Tibial nerve (tissue), 4 donors: ENCODE measurements around the gene SYNPO2. TPM values are rescaled to one million over a fixed set of nuclear protein-coding genes. Genes with fewer than 3 reads are reported as not detected.

Experiments
- DNase-seq, 2 donors: peaks; one replicate each; pipeline ENCODE4 v3.0.0-alpha.2; 2019; ENCODE audit warnings: low spot score in 2 of 2
- H3K27ac ChIP-seq, 4 donors: fragments of 200-600 bp; sonication (generic) in 3 of 4; one replicate each; pipeline ENCODE4 v1.5.1; 2017 to 2019; ENCODE audit warnings: mild to moderate bottlenecking in 1 of 4
- H3K27me3 ChIP-seq, 2 donors: fragments of 200-600 bp; sonication (generic) in 1 of 2; one replicate each; pipeline versions ENCODE4 v1.5.1 to v1.6.0; 2017 to 2019
- H3K36me3 ChIP-seq, 3 donors: fragments of 200-600 bp; sonication (generic); one replicate each; pipeline ENCODE4 v1.5.1; 2018 to 2019
- H3K4me1 ChIP-seq, 4 donors: fragments of 200-600 bp; sonication (generic) in 3 of 4; one replicate each; pipeline ENCODE4 v1.5.1; 2017 to 2019
- H3K4me3 ChIP-seq, 4 donors: fragments of 200-600 bp; sonication (generic) in 3 of 4; one replicate each; pipeline ENCODE4 v1.5.1; 2017 to 2019; ENCODE audit warnings: mild to moderate bottlenecking in 1 of 4, moderate library complexity in 1 of 4
- H3K9me3 ChIP-seq, 4 donors: fragments of 200-600 bp; sonication (generic) in 3 of 4; one replicate each; pipeline ENCODE4 v1.5.1; 2017 to 2019
- CTCF ChIP-seq, 5 experiments: fragments of 200-600 bp in 3 of 5; fragments of 450-650 bp in 2 of 5; sonication (generic) in 3 of 5; IDR thresholded peaks; one replicate each; pipeline ENCODE4 v1.5.1; 2016 to 2019; ENCODE audit warnings: antibody characterized with exemption in 5 of 5, mild to moderate bottlenecking in 3 of 5, moderate library complexity in 2 of 5
- EP300 ChIP-seq, 2 donors: sonication (generic); formaldehyde crosslinking; IDR thresholded peaks; one replicate each; pipeline ENCODE4 v1.6.1; 2017; ENCODE audit warnings: antibody characterized with exemption in 2 of 2, mild to moderate bottlenecking in 1 of 2
- POLR2A ChIP-seq, 2 donors: fragments of 450-650 bp; IDR thresholded peaks; one replicate each; pipeline ENCODE4 v1.6.1; 2017; ENCODE audit warnings: antibody characterized with exemption in 2 of 2, mild to moderate bottlenecking in 2 of 2, moderate library complexity in 2 of 2
- WGBS, 2 donors: methylation state at CpG; one replicate each; pipeline ENCODE4 v1.1.5; 2018; 5-methylcytosine and 5-hydroxymethylcytosine counted together
- total RNA-seq, 4 donors: library from RNA; depleted of rRNA; stranded (reverse); fragments of >200 nt; gene quantifications; one replicate each; pipeline ENCODE4 v1.1.0, GENCODE V29; 2016

SYNPO2 gene
- 100 to 1,000 TPM; 118 to 177 (median 138) TPM for total RNA-seq

- Histone ChIP-seq H3K4me1 (peaks cover 0 to 45% (median 0%) of the 10 kb centered on the region in 4 donors), H3K9me3 (no peaks in the 10 kb centered on the region), H3K27ac (peak within 1 kb of the TSS; percentile 39 to 77 (median 53)), H3K4me3 (peak within 1 kb of the TSS; percentile 54 to 61 (median 58)), H3K27me3 (no peaks in the 10 kb centered on the region), H3K36me3 (no peaks in the 10 kb centered on the region)
- peak; percentile 73 to 79 for DNase-seq
- WGBS, 2 donors, result 1 to 2% methylated on average over 20 to 29 of the region's 29 CpGs
- TF ChIP-seq CTCF (IDR thresholded peaks at IDR 0.05) (no peak), POLR2A (IDR thresholded peaks at IDR 0.05) (peak in 1 of 2 donors; percentile 60), EP300 (IDR thresholded peaks at IDR 0.05) (peak in 1 of 2 donors; percentile 90)
These were observed at the start of gene SYNPO2 for GRCh38 chr4:118888666-118889311. Gene SYNPO2, plus strand, starts transcription at chr4:118888854. Its CDS starts 183 bp downstream, at chr4:118889037.

GRCh38 chr4:118839221-118839927, 49.3 kb upstream of the SYNPO2 start:
- Histone ChIP-seq H3K27ac (no peak overlapping the region), H3K36me3 (no peaks in the 10 kb centered on the region), H3K4me1 (peaks cover 0 to 12% (median 6%) of the 10 kb centered on the region in 4 donors), H3K4me3 (no peak overlapping the region), H3K9me3 (no peaks in the 10 kb centered on the region), H3K27me3 (no peaks in the 10 kb centered on the region)
- TF ChIP-seq CTCF (IDR thresholded peaks at IDR 0.05), result no peak
- TF ChIP-seq POLR2A (IDR thresholded peaks at IDR 0.05), result no peak
- TF ChIP-seq EP300 (IDR thresholded peaks at IDR 0.05), result no peak
- DNase-seq, result no peak
- 68 to 81% methylated on average over 3 of the region's 3 CpGs for whole genome bisulfite sequencing, 2 donors

- Histone ChIP-seq H3K4me1 (peaks cover 0 to under 1% (median 0%) of the 10 kb centered on the region in 4 donors), H3K9me3 (no peaks in the 10 kb centered on the region), H3K27me3 (no peaks in the 10 kb centered on the region), H3K27ac (no peak overlapping the region), H3K4me3 (no peak overlapping the region), H3K36me3 (no peaks in the 10 kb centered on the region)
- WGBS, 2 donors, result 60 to 80% methylated on average over 3 of the region's 3 CpGs
- DNase-seq, result no peak
- TF ChIP-seq EP300 (IDR thresholded peaks at IDR 0.05) (no peak), CTCF (IDR thresholded peaks at IDR 0.05) (no peak), POLR2A (IDR thresholded peaks at IDR 0.05) (no peak)
These were observed 46.6 kb upstream of the SYNPO2 start for GRCh38 chr4:118842055-118842454.

GRCh38 chr4:118843237-118843636, 45.4 kb upstream of the SYNPO2 start:
- H3K27ac ChIP-seq, result no peak overlapping the region
- no peaks in the 10 kb centered on the region for H3K4me1 ChIP-seq
- H3K9me3 ChIP-seq, result no peaks in the 10 kb centered on the region
- no peak for DNase-seq
- no peak overlapping the region for H3K4me3 ChIP-seq
- H3K36me3 ChIP-seq, result no peaks in the 10 kb centered on the region
- TF ChIP-seq POLR2A (IDR thresholded peaks at IDR 0.05) (no peak), CTCF (IDR thresholded peaks at IDR 0.05) (no peak), EP300 (IDR thresholded peaks at IDR 0.05) (no peak)
- 76 to 77% methylated on average over 6 of the region's 6 CpGs for WGBS, 2 donors
- H3K27me3 ChIP-seq, result no peaks in the 10 kb centered on the region

- Histone ChIP-seq H3K36me3 (no peaks in the 10 kb centered on the region), H3K9me3 (no peaks in the 10 kb centered on the region), H3K27ac (no peak overlapping the region), H3K4me3 (no peak overlapping the region), H3K27me3 (no peaks in the 10 kb centered on the region), H3K4me1 (peaks cover 0 to 8% (median 0%) of the 10 kb centered on the region in 4 donors)
- TF ChIP-seq EP300 (IDR thresholded peaks at IDR 0.05), result no peak
- no peak for TF ChIP-seq POLR2A (IDR thresholded peaks at IDR 0.05)
- no peak for DNase-seq
These were observed 43.1 kb upstream of the SYNPO2 start for GRCh38 chr4:118845552-118846050.
